Mesendoderm (in vitro differentiated cells): ENCODE measurements around the gene C10orf90.

Experiments
- DNase-seq: peaks from one replicate; pipeline ENCODE4 v3.0.0; 2013
- H2AK5ac ChIP-seq: 2 replicates; pipeline ENCODE4 v1.6.1; 2013; ENCODE audit warnings: low read length, inconsistent platforms
- H2BK120ac ChIP-seq: 2 replicates; pipeline ENCODE4 v1.6.1; 2013; ENCODE audit warnings: low read depth, mild to moderate bottlenecking, low read length, moderate library complexity, mixed read lengths
- H2BK15ac ChIP-seq: replicated peaks from 2 replicates; pipeline ENCODE4 v1.6.1; 2013; ENCODE audit warnings: low read depth, mild to moderate bottlenecking, moderate library complexity
- H2BK5ac ChIP-seq: 2 replicates; pipeline ENCODE4 v1.6.1; 2013; ENCODE audit warnings: low read length, inconsistent platforms
- H3K18ac ChIP-seq: 2 replicates; pipeline ENCODE4 v1.6.1; 2013; ENCODE audit warnings: mild to moderate bottlenecking, low read length, mixed read lengths
- H3K23ac ChIP-seq: one replicate; pipeline ENCODE4 v1.6.1; 2013; ENCODE audit warnings: low read length
- H3K27ac ChIP-seq: 2 replicates; pipeline ENCODE4 v1.5.1; 2013; ENCODE audit warnings: low read depth, mild to moderate bottlenecking, inconsistent platforms, low read length, moderate library complexity
- H3K27me3 ChIP-seq: 2 replicates; pipeline ENCODE4 v1.6.1; 2013; ENCODE audit warnings: low read length, control low read depth, mild to moderate bottlenecking, inconsistent platforms; ENCODE audit not compliant: insufficient read depth, poor library complexity
- H3K36me3 ChIP-seq: 2 replicates; pipeline ENCODE4 v1.6.1; 2013; ENCODE audit warnings: low read length, inconsistent platforms; ENCODE audit not compliant: control insufficient read depth, insufficient read depth
- H3K4ac ChIP-seq: one replicate; pipeline ENCODE4 v1.6.1; 2013; ENCODE audit warnings: low read depth, mild to moderate bottlenecking, low read length, moderate library complexity
- H3K4me1 ChIP-seq: 2 replicates; pipeline ENCODE4 v1.6.1; 2013; ENCODE audit warnings: low read depth, low read length, inconsistent platforms; ENCODE audit not compliant: control insufficient read depth
- H3K4me2 ChIP-seq: 2 replicates; pipeline ENCODE4 v1.6.1; 2013; ENCODE audit warnings: low read length
- H3K4me3 ChIP-seq: 2 replicates; pipeline ENCODE4 v1.5.1; 2013; ENCODE audit warnings: mild to moderate bottlenecking, low read length
- H3K56ac ChIP-seq: one replicate; pipeline ENCODE4 v1.6.1; 2013; ENCODE audit warnings: low read length
- H3K79me1 ChIP-seq: 2 replicates; pipeline ENCODE4 v1.6.1; 2013; ENCODE audit warnings: low read length, inconsistent platforms
- H3K79me2 ChIP-seq: 2 replicates; pipeline ENCODE4 v1.6.1; 2013; ENCODE audit warnings: mild to moderate bottlenecking, low read length; ENCODE audit not compliant: control insufficient read depth, insufficient read depth
- H3K9ac ChIP-seq: 2 replicates; pipeline ENCODE4 v1.6.1; 2013; ENCODE audit warnings: low read length, inconsistent platforms
- H4K5ac ChIP-seq: one replicate; pipeline ENCODE4 v1.6.1; 2013; ENCODE audit warnings: low read length
- H4K8ac ChIP-seq: one replicate; pipeline ENCODE4 v1.6.1; 2013; ENCODE audit warnings: low read depth, mild to moderate bottlenecking, control low read depth, low read length, moderate library complexity
- WGBS: extraction: QIAGEN DNeasy Blood & Tissue Kit; methylation state at CpG from one replicate; pipeline ENCODE4 v1.1.7; 2013; ENCODE audit warnings: low lambda C conversion rate, missing lambda C conversion rate; ENCODE audit not compliant: insufficient coverage; ENCODE audit errors: extremely low coverage; 5-methylcytosine and 5-hydroxymethylcytosine counted together

C10orf90 gene

DNA sequence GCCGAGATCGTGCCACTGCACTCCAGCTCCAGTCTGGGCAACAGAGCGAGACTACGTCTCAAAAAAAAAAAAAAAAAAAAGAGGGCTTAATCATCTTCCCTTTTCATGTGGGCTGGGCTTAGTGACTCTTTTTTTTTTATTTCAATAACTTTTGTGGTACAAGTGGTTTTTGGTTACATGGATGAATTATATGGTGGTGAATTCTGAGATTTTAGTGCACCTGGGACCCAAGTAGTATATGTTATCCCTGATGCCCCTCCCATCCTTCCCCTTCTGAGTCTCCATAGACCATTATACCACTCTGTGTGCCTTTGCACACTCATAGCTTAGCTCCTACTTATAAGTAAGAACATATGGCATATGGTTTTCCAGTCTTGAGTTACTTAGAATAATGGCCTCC, 277.4 kb downstream of the C10orf90 start:
- H3K27ac ChIP-seq = no peak overlapping the region
- no peak for DNase-seq
- no peak overlapping the region for H2BK15ac ChIP-seq
- H4K5ac ChIP-seq = no peak overlapping the region
- no peaks in the 10 kb centered on the region for H3K79me1 ChIP-seq
- H3K4me2 ChIP-seq = no peak overlapping the region
- no peaks in the 10 kb centered on the region for H3K79me2 ChIP-seq
- no peak overlapping the region for H3K18ac ChIP-seq
- no peak overlapping the region for H3K56ac ChIP-seq
- no peak overlapping the region for H3K23ac ChIP-seq
- no peak overlapping the region for H3K4me3 ChIP-seq
- H3K4me1 ChIP-seq = no peaks in the 10 kb centered on the region
- H3K4ac ChIP-seq = no peak overlapping the region
- no peak overlapping the region for H2AK5ac ChIP-seq
- H3K27me3 ChIP-seq = no peaks in the 10 kb centered on the region
- no peak overlapping the region for H3K9ac ChIP-seq
- no peak overlapping the region for H2BK120ac ChIP-seq
- H2BK5ac ChIP-seq = no peak overlapping the region
- no CpG with 5 or more reads among the region's 4 CpGs for WGBS
- no peaks in the 10 kb centered on the region for H3K36me3 ChIP-seq
- no peak overlapping the region for H4K8ac ChIP-seq

- H3K4ac ChIP-seq = no peak overlapping the region
- no peaks in the 10 kb centered on the region for H3K79me2 ChIP-seq
- no peak overlapping the region for H4K5ac ChIP-seq
- H3K9ac ChIP-seq = no peak overlapping the region
- no peak overlapping the region for H2AK5ac ChIP-seq
- H3K27me3 ChIP-seq = peaks cover 2% of the 10 kb centered on the region
- no peak overlapping the region for H2BK120ac ChIP-seq
- H3K36me3 ChIP-seq = no peaks in the 10 kb centered on the region
- DNase-seq = no peak
- H3K4me1 ChIP-seq = no peaks in the 10 kb centered on the region
- no peak overlapping the region for H4K8ac ChIP-seq
- H3K79me1 ChIP-seq = no peaks in the 10 kb centered on the region
- WGBS = no CpG with 5 or more reads among the region's 8 CpGs
- no peak overlapping the region for H3K4me2 ChIP-seq
- H3K27ac ChIP-seq = no peak overlapping the region
- no peak overlapping the region for H3K4me3 ChIP-seq
- H3K18ac ChIP-seq = no peak overlapping the region
- no peak overlapping the region for H3K56ac ChIP-seq
- no peak overlapping the region for H2BK15ac ChIP-seq
- H3K23ac ChIP-seq = no peak overlapping the region
- no peak overlapping the region for H2BK5ac ChIP-seq
These were observed 278.0 kb downstream of the C10orf90 start for GRCh38 chr10:126392469-126392868.

DNA sequence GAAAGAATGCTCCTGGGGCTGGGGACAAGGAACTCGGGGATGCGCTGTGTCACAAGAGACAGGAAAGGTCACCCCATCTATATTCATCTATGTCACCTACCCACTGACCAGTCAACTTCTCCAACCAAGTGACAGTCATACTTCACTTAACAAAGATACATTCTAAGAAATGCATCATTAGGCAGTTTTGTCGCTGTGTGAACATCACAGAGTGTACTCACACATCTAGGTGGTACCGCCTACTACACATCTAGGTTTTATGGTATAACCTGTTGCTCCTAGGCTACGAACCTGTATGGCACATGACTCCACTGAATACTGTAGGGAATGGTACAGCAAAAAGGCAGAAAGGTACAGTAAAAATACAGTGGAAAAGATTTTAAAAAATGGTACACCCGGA, 278.4 kb downstream of the C10orf90 start:
- Histone ChIP-seq H3K4me3 (no peak overlapping the region), H3K27me3 (peaks cover 5% of the 10 kb centered on the region), H4K8ac (no peak overlapping the region), H4K5ac (no peak overlapping the region), H3K79me2 (no peaks in the 10 kb centered on the region), H3K4me2 (no peak overlapping the region), H2BK120ac (no peak overlapping the region), H3K4me1 (no peaks in the 10 kb centered on the region), H3K9ac (no peak overlapping the region), H3K18ac (no peak overlapping the region), H2AK5ac (no peak overlapping the region), H3K23ac (no peak overlapping the region), H2BK15ac (no peak overlapping the region), H3K4ac (no peak overlapping the region), H3K36me3 (no peaks in the 10 kb centered on the region), H2BK5ac (no peak overlapping the region), H3K79me1 (no peaks in the 10 kb centered on the region), H3K56ac (no peak overlapping the region), H3K27ac (no peak overlapping the region)
- no CpG with 5 or more reads among the region's 6 CpGs for WGBS
- no peak for DNase-seq

- H3K36me3 ChIP-seq = no peaks in the 10 kb centered on the region
- H4K5ac ChIP-seq = no peak overlapping the region
- no peak overlapping the region for H4K8ac ChIP-seq
- H3K4me3 ChIP-seq = no peak overlapping the region
- H3K4me2 ChIP-seq = no peak overlapping the region
- peaks cover 5% of the 10 kb centered on the region for H3K27me3 ChIP-seq
- no peaks in the 10 kb centered on the region for H3K79me1 ChIP-seq
- H2BK15ac ChIP-seq = no peak overlapping the region
- H3K23ac ChIP-seq = no peak overlapping the region
- H3K4me1 ChIP-seq = no peaks in the 10 kb centered on the region
- DNase-seq = no peak
- H2BK5ac ChIP-seq = no peak overlapping the region
- WGBS = no CpG with 5 or more reads among the region's 9 CpGs
- no peak overlapping the region for H2BK120ac ChIP-seq
- no peak overlapping the region for H3K27ac ChIP-seq
- H3K9ac ChIP-seq = no peak overlapping the region
- no peak overlapping the region for H2AK5ac ChIP-seq
- H3K79me2 ChIP-seq = no peaks in the 10 kb centered on the region
- H3K18ac ChIP-seq = no peak overlapping the region
- H3K4ac ChIP-seq = no peak overlapping the region
- H3K56ac ChIP-seq = no peak overlapping the region
These were observed 279.2 kb downstream of the C10orf90 start for GRCh38 chr10:126391192-126391885.

DNA sequence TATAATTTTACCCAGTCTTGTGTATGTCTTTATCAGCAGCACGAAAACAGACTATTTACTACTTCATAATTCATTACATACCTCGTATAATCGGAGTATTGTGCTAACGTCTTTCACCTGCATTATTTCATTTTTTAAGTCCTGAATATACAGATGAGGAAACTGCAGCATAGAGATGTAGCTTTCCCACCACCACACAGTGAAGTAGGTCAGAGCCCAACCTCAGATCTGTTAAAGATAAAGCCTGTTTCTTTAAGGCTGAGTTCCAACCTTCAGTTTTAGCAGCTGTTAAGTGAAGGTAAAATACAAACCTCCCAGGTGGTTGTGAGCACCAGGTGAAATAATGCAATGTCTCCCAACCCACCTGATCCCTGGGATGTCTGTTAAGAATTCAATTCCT, 280.2 kb downstream of the C10orf90 start:
- Histone ChIP-seq H3K79me2 (no peaks in the 10 kb centered on the region), H3K4me1 (no peaks in the 10 kb centered on the region), H2BK15ac (no peak overlapping the region), H3K23ac (no peak overlapping the region), H2BK5ac (no peak overlapping the region), H3K27me3 (peaks cover 5% of the 10 kb centered on the region), H3K27ac (no peak overlapping the region), H2BK120ac (no peak overlapping the region), H3K18ac (no peak overlapping the region), H3K4ac (no peak overlapping the region), H3K4me3 (no peak overlapping the region), H3K9ac (no peak overlapping the region), H3K56ac (no peak overlapping the region), H4K8ac (no peak overlapping the region), H4K5ac (no peak overlapping the region), H3K79me1 (no peaks in the 10 kb centered on the region), H3K4me2 (no peak overlapping the region), H3K36me3 (no peaks in the 10 kb centered on the region), H2AK5ac (no peak overlapping the region)
- no peak for DNase-seq
- WGBS = 100% methylated on average over 4 of the region's 4 CpGs
